GM18861 (cell line): ENCODE results near the gene OTOL1.

ENCODE experiments used
- ATAC-seq: cut with Tn5 transposase; IDR thresholded peaks from one replicate; pipeline ENCODE4 v1.9.1; 2021; ENCODE audit not compliant: unreplicated experiment

OTOL1 gene

DNA sequence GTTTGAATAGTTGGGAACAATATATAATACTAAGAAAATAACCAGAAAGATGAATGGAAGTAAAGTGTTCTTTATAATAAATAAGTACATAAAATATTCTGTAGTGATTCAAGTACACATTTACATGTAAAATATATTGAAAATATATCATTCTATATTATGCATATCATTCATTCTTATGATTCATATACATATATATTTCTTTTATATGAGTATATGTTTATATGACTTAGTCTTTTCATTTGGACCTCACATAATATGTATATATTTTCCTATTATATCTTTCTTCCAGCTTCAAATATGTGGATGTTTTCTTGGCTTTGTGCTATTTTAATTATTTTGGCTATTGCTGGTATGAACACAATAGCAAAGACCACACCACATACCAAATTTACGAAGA is at the start of gene OTOL1:
OTOL1 (plus strand) TSS at position 301 of the 400 bp plus-strand sequence; CDS start at position 301, 0 bp downstream.
- no peak for ATAC-seq

DNA sequence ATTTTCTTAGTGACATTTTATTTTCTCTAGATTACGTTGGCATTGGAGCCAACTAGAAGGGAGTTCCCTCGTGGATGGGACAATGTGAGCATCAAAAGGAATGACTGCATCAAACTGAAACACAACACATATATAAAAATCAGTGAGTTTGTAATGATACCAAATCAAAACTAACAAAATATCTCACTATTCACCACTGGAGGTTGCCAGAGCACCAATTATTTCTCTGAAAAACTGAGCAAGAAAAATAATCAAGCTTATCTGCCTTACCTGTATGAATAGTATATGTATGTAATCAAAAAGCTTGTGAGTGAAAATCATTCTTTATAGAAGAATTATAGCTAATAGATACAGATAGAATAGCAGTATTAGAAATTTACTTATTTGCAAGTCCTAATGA is 46.8 kb upstream of the OTOL1 start:
- no peak for ATAC-seq

DNA sequence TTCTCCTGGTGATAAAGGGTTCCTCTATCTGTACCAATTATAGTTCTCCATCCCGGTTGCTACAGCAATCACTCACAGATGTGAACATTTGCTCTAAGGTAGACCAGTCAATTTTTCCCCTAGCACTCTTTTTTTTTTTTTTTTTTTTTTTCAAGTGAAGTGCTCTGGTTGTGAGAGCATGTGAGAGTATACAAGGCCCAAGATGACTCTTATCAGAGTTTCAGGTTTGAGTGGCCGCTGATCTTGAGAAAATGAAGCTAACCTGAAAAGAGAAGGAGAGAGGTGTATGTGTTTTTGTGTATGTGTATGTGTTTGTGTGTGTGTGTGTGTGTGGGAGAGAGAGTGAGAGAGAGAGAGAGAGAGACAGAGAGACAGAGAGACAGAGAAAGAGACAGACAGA is 44.4 kb upstream of the OTOL1 start:
- no peak for ATAC-seq

DNA sequence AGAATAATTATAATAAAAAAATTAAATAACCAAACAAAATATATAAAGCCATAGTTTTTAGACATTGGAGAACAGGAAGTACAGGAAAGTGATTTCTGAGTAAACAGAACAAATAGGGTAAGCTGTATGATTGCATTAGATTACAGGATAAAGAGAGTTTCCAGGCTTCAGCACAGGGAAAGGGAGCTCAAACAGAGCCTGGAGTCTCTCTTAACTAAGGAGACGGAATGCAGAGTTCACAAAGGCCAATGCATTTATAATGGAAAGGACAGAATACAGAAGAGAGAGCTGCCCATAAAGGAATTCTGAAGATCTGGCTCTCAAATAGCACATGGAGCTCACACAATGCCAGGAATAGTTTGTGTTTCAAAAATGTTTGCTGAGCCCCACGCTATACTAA is 42.0 kb upstream of the OTOL1 start:
- ATAC-seq = no peak

DNA sequence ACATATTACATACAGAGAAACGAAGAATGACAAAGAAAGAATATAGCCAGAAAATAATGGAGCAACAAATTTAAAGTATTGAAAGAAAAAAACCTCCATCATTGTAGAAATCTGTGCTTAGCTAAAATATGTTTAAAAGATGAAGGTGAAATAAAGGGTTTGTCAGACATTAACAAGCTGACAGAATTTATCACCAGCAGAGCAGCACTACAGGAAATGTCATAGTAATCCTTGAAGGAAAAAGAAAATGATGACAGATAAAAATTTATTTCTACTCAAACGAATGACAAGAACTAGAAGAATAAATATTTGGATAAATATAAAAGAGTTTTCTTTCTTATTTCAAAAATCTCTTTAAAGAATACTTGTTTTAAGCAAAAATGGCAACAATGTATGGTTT is 40.6 kb upstream of the OTOL1 start:
- no peak for ATAC-seq

DNA sequence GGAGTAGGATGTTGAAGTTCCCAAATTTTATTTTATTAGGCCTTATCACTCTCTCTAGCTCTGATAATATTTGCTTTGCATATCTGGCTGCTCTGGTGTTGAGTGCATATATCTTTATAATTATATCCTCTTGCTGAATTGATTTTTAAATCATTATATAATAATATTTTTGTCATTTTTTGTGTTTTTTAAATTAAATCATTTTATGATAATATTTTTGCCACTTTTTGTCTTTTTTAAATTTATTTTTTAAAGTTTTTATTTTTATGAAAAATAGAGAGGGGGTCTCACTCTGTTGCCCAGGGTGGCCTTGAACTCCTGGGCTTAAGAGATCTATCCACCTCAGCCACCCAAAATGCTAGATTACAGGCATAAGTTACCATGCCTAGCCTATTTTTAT is 34.5 kb upstream of the OTOL1 start:
- no peak for ATAC-seq

DNA sequence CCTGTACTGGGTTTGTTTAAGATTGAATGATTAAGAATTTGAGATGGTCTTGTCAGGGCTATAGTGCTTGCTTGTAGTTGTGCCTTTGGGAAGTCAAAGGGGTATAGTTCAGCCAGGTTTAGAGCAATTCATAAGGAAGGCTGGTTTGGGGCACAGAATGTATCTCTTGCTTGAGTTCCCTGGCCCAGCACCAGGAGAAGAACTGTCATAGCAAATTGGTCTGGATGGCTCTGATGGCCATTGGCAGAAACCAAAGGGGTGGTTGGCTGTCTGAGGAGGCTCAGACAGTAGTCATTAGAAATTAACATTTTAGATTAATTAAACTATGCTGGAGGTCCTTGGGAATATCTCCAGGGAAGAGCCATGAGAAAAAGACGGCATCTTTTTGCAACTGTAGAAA is 25.4 kb upstream of the OTOL1 start:
- no peak for ATAC-seq

DNA sequence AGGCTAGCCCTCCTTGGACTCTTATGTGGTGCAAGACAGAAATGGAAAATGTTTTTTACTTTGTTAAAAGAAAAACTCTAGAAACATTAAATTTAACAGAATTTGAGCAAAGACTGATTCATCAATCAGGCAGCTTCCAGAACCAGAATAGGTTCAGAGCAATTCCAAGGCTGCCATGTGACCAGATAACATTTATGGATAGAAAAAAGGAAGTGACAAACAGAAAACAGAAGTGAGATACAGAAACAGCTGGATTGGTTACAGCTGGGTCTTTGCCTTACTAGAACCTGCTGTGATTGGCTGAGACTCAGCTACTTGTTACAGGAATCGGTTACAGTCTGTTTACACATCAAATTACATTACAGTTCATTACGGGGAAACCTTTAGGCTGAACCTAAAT is 22.5 kb upstream of the OTOL1 start:
- ATAC-seq = no peak

DNA sequence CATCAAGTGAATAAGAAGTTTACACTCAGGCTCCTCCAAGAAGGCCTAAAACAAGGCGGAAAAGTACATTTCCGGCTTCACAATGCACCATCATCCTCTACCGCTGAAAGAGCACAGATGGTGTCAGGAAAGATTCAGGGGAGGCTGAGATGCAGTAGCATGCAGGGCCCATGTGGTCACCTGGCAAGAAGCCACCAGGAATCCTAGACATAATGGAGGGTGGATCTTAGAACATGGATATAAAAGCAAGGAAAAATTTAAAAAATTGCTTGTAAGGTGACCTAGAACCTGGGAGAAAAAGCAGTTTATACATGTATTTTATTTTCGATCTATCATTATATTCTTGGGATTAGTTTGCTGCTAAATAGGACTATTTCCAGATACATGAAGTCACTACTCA is 21.9 kb upstream of the OTOL1 start:
- no peak for ATAC-seq

DNA sequence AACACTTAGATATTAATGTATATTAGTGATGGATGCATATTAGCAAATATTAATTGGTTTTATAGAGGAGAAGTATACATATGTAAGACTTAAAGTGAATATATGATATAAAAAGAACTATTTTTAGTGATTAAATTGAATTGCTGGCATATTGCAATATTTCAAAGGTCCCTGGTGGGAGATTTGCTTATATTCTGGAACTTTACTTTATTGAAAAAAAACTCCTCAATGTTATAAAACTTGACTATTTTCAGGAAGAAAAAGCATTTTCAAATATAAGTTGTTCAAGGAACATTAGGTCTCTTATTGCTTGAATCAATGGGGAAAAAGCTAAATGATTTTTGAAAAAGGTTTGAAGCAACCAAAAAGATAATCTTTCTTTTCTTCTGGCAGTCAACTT is 21.4 kb upstream of the OTOL1 start:
- no peak for ATAC-seq

DNA sequence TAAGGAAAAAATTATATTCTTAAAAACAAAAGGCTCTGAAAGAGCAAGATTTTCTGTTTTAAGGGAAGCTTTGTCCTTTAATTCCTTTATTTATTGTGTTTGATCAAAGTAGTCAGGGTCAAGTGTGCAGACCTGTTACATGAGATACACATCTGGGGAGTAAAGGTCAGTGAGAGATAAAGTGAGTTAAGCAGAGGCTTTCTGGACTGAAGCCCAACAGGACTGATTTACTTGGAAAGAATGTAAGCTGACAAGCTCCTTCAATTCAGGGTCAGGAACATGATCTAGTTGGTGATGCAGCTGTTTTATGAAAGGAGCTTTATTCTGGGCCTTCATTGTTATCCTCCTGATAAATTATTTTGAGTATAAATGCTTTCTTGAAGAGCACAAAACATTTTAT is 20.7 kb upstream of the OTOL1 start:
- no peak for ATAC-seq

DNA sequence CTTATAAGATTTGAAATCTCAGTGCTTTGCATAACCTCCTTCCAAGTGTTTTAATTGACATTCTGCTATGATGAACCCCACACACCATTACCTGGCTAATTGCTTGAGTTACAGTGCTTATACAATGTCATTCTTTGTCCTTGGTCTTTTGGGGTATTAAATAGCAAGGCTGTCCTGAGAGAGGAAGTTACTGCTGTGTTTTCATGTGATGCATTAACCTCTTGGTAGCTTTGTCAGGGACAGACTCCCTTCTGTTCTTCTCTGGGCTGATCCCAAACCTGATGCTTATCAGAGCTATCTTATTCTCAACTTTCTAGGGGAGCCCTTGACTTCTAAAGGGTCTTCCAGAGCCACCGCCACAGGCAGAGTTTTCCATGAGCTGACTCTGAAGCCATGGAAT is 12.4 kb upstream of the OTOL1 start:
- no peak for ATAC-seq

DNA sequence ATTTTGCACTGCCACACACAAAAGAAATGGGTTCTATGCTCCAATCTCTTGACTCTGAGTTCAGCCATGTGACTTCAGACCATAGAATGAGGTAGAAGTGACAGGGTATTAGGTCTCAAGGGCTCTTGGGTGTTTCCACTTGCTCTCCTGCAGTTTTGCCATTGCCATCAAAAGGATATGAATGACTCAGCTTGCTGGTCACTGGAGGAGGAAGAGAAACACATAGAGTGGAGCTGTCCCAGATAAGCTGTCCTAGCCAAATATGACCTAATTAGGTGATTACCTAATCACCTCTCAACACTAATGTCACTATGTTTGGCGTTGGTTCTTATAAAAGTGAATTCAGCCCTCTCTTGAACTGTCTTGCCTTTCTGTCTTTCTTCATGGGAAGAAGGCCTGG is 8.3 kb upstream of the OTOL1 start:
- peak; percentile 50 for ATAC-seq

DNA sequence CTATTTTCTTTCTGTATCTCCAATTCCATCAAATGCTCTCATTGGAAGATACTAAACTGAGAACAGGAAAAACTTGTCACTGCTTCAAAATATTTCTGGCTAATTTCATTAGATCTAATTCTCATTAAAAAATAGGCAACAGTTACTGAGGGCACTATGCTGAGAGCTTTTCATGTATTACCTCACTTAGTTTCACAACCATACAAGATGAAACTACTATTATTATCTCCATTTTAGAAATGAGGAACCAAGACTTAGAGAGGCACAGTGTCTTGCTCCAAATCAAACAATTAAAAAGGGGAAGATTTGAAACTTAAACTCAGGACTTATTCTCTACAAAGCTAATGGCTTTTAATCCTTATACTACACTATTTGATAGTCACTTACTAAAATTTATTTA is 7.2 kb upstream of the OTOL1 start:
- ATAC-seq = peak; percentile 95

DNA sequence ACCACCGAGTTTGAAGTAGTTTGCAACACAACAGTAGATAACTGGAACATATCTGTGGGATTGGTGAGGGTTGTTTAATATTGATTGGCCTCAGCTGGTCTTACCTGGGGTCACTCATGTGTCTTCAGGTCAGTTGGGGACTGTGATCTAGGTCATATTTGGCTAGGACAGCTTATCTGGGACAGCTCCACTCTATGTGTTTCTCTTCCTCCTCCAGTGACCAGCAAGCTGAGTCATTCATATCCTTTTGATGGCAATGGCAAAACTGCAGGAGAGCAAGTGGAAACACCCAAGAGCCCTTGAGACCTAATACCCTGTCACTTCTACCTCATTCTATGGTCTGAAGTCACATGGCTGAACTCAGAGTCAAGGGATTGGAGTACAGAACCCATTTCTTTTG is 5.8 kb upstream of the OTOL1 start:
- peak; percentile 49 for ATAC-seq

DNA sequence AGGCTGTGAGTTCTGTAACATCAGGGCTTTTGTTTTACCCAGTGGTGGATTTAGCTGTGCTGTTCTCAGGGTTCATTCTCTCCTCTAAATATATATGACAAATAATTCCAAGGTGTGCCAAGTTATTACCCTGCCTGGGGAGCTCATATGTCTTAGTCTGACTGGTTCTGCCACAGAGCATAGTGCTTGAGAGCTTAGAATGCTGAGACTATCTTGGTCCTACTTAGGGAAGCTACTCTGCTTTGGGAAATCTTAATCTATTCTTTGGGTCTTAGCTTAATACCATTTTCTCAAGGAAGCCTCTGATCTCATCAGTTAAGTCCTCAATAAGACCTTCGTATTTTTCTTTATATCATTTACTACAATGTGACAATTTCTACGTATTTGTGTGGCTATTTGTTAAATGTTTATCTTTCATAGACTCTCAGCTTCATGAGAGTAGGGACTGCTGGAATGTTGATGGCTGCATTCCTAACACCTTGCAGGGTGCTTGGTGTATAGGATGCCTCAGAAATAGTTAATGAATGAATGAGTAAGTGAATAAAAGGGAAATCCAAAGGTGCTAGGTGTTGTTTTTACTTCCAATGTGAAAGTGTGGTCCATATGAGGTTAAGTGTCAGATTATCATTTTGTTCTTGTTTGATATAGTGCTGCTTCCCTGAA is 1.8 kb downstream of the OTOL1 start:
- no peak for ATAC-seq

DNA sequence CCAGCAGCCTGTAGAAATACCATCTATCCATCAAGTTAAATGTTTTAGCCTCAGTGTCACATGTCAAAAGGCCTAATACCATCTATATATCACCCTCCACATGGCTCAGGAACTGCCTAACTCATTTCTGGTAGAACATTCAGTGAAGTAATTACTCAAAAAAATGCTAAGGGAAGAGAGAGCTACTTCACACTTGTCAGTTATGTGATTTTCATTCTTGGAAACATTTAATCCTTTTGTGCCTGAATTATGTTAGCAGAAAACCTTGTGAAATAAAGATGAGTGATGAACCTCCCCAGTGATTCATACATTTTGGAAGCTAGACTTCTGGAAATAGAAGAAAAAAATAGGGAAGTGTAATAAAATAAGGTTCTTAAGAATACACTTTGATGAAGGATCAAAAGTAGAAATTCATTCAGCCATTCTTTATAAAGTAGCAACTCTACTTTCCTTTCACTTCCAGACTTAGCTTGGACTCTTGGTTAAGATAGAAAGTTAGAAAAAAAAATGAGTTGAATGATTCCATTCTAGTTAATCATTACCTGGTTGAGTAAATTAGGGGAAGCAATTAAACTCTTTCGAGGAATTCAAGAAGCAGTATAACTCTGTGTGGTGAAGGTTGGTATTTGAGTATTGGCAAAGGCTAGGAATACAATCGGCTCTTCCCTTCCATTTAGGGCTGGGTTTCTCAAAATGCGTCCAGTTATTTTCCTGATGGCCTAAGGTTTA is 3.6 kb downstream of the OTOL1 start:
- ATAC-seq = no peak

DNA sequence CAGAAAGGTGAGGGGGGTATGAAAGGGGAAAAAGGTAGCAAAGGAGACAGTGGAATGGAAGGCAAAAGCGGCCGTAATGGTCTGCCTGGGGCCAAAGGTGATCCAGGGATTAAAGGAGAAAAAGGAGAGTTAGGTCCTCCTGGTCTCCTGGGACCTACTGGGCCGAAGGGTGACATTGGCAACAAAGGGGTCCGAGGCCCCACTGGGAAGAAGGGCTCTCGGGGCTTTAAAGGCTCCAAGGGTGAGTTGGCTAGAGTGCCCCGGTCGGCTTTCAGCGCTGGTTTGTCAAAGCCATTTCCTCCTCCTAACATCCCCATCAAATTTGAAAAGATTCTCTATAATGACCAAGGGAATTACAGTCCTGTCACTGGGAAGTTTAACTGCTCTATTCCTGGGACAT is 6.7 kb downstream of the OTOL1 start:
- no peak for ATAC-seq

DNA sequence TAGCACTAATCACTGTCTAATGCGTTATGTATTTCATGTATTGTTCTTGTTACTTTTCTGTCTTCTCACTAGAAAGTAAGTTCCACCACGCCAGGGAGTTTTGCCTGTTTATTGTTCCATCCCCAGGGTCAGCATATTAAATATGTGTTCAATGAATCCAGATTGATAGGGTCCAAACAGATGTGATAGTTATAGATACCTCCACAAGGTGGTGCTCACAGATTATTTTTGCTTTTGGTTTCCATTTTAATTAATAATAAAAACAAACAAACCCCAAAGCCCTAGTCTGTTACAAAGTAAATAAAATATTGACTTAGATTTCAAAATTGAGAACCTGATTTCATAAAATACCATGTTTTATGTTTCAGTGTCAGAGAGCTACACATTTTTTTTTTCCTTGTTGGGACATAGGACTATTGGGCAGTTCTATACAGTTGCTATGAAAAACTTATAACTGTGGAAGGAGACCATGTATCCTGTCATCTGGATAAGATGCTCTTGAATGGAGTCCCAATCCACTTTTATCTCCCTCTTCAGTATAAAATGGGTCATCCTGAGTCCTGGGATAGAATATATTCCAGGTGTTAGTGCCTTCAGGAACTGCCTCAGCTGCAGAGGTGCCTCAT is 12.4 kb downstream of the OTOL1 start:
- ATAC-seq = peak; percentile 81

DNA sequence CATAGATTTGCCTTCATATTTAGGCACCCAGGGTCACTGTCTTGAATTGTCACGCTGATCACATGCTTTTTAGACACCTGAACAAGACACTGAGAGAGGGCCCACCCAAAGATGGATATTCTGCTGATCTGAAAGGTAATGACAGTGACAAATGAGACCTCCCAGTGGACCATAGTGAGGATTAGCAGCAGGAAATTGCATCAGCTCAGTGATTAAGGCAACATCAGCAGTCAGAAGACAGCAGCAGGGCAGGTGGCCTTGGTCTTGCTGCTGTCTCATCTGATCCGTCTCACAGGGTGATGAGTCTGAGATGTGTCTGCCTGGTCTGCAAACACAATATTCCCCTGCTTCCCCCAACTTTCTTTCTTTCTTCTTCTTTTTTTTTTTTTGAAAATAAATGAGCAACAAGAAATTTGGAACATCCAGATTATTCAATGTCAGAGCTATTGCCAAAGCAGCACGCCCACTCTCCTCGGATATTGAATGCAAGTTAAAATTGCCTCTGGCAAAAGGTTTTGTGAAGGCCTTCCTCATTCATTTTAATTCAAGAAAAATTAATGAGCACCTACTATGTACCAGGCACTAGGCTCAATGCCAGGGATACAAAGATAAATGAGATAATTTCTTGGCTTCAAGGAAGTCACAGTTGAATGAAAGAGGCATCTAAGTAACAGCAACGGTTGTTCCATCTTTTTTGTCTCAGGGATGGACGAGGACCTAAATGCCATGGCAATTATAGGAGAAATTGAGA is 14.1 kb downstream of the OTOL1 start:
- no peak for ATAC-seq

DNA sequence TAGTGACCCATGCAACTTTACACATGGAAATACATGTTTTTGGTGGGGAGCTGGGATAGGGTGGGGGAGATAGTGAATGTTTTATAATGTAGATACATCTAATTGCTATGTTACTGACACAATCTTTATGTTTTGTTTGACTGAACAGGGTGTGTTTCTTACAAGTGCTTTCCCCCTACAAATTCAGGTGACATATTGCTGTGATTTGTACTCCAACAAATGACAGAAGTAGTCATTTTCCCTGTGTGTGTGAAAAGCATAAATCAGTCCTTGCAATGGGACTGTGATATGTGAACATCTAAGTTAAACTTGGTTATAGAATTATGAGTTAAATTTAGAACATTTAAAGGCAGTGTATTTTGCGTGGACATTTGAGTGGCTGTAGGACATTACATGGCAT is 27.3 kb downstream of the OTOL1 start:
- ATAC-seq = no peak

DNA sequence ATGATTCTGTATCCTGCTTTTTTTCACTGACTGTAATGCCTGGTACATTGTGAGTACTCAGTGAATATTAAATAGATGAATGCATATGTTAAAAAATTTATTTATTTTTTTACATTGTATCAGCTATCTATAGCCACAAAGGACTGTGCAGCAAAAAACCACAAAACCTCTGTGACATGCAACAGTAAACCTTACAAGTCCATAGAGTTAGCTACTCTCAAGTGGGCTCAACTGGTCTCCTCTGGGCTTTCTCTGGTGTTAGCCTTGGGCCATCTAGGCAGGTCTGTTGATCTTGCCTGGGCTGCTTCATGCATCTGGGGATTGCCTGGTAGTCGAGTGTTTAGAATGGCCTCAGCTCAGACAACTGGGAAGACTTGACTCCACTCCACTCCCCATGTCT is 35.3 kb downstream of the OTOL1 start:
- ATAC-seq = no peak
